ENCODE measurements around the gene TMEM107. TPM values are rescaled to one million over a fixed set of nuclear protein-coding genes. Genes with fewer than 3 reads are reported as not detected.
"Not testable (repeated sequence)": the region's sequence is repeated elsewhere in the genome, so short reads cannot be mapped to it uniquely, and the experiment has no call there.

The TMEM107 gene
- total RNA-seq, 4 donors from 2014 or later: 13.7 to 21.4 (median 19.4) TPM

DNA sequence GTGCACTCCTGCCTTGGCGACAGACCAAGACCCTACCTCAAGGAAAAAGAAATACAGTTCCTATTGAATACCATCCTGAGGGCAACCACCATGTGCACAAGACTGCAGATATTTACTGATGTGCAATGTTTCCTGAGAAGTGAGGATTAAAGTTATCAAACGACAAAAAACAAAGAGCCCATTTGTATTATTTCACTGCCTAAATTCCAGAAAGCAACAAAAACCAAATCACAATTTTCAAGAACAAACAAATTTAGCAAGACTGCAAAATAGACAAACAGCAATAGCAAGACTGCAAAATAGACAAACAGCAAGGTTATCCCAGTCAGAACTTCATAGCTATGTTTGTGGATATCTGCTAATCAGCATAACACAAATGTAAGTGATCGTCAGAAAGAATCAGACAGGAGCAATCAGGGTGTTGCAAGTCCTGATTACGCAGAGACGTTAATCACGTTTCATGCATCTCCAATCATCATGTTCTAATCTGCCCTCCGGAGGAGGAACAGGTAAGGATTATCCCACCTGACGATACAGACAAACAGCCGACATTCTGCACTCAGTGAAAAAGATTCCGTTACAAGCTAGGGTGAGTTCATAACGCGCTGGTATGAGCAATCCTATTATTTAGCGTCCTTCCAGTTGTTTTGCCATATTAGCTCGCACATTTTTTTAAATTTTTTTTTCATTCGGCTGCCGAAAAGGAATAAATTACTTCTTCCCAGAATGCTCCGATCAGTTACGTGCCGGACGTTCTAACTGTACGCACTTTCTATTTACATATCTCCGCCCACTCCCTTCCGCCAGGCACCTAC lies 2.9 kb downstream of the TMEM107 start:
- peak in 1 of 2 donors; percentile 88 for DNase-seq (ENCODE audit: low spot score in 2 of 2)
- no peak for TF ChIP-seq EP300 (IDR thresholded peaks at IDR 0.05)
- TF ChIP-seq POLR2AphosphoS5 (IDR thresholded peaks at IDR 0.05): peak; percentile 98 to 100 (median 99)
- peak; percentile 98 to 99 for TF ChIP-seq POLR2A (IDR thresholded peaks at IDR 0.05)

DNA sequence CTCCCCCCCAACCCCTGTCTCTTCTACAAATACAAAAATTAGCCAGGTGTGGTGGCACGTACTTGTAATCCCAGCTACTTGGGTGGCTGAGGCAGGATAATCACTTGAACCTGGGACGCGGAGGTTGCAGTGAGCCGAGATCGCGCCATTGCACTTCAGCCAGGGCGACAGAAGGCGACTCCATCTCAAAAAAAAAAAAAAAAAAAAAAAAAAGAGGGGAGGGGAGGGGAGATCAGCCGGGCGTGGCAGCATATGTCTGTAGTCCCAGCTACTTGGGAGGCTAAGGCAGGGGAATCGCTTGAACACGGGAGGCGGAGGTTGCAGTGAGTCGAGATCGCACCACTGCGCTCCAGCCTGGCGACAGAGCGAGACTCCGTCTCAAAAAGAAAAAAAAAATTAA lies 6.0 kb downstream of the TMEM107 start:
- H3K9me3 ChIP-seq; H3K4me3 ChIP-seq; H3K36me3 ChIP-seq; H3K27ac ChIP-seq; H3K27me3 ChIP-seq; DNase-seq (ENCODE audit: low spot score in 2 of 2): not testable (repeated sequence)
- 87% methylated on average over 19 of the region's 19 CpGs for WGBS
- peaks cover 29% of the 10 kb centered on the region for H3K4me1 ChIP-seq

More for the DNA sequence above, 2.9 kb downstream of the TMEM107 start:
- Histone ChIP-seq H3K27me3 (no peaks in the 10 kb centered on the region), H3K4me1 (peaks cover 43% of the 10 kb centered on the region), H3K4me3 (peak overlapping the region; percentile 46), H3K27ac (peak overlapping the region; percentile 98), H3K36me3 (no peaks in the 10 kb centered on the region), H3K9me3 (no peaks in the 10 kb centered on the region)
- whole genome bisulfite sequencing: under 1% methylated on average over 23 of the region's 23 CpGs

DNA sequence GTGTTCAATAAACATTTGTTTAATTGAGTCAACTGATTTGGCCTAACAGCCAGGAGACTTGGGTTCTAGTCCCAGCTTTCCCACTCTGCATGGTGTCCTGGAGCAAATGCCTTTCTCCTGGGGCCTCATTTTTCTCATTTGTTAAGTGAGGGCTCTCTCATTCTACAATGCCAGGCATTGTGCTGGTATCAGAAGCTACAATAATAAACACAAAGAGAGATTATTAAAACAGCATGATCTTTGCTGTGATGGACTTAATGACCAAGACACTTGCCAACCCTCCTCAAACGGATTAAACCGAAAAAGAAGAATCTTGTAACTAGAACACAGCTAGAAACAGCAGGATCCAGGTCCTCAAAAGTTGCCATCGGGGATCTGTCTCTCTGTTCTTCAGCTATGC lies 8.7 kb downstream of the TMEM107 start:
- H3K36me3 ChIP-seq: no peaks in the 10 kb centered on the region
- no peaks in the 10 kb centered on the region for H3K9me3 ChIP-seq
- H3K27ac ChIP-seq: no peak overlapping the region
- no peak for DNase-seq (ENCODE audit: low spot score in 2 of 2)
- TF ChIP-seq EP300 (IDR thresholded peaks at IDR 0.05) (no peak), POLR2A (IDR thresholded peaks at IDR 0.05) (no peak), POLR2AphosphoS5 (IDR thresholded peaks at IDR 0.05) (no peak)
- TF ChIP-seq, protein P1, sequence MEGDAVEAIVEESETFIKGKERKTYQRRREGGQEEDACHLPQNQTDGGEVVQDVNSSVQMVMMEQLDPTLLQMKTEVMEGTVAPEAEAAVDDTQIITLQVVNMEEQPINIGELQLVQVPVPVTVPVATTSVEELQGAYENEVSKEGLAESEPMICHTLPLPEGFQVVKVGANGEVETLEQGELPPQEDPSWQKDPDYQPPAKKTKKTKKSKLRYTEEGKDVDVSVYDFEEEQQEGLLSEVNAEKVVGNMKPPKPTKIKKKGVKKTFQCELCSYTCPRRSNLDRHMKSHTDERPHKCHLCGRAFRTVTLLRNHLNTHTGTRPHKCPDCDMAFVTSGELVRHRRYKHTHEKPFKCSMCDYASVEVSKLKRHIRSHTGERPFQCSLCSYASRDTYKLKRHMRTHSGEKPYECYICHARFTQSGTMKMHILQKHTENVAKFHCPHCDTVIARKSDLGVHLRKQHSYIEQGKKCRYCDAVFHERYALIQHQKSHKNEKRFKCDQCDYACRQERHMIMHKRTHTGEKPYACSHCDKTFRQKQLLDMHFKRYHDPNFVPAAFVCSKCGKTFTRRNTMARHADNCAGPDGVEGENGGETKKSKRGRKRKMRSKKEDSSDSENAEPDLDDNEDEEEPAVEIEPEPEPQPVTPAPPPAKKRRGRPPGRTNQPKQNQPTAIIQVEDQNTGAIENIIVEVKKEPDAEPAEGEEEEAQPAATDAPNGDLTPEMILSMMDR (IDR thresholded peaks at IDR 0.05): no peak
- WGBS: 80% methylated on average over 3 of the region's 3 CpGs
- H3K4me1 ChIP-seq: peaks cover 31% of the 10 kb centered on the region
- no peak overlapping the region for H3K4me3 ChIP-seq
- no peaks in the 10 kb centered on the region for H3K27me3 ChIP-seq

DNA sequence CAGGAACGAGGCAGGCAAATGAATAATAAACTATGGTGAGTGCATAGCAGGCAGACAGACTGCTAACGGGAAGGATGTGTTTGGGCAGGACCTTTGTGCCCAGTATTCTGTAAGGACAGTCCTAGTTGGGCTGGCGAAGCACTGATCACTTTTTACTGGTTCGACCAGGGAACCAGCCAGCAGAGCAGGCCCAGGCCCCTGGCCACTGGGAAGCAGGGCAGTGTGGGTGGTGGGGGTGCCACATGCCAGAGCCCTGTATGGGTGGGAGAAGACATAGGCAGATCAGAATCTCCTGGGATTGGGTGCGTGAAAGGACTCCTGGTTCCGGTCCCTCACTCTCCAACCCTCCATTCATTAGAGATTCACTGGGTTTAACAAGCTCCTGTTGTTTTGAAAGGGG lies 9.4 kb downstream of the TMEM107 start:
- DNase-seq (ENCODE audit: low spot score in 2 of 2): no peak
- Histone ChIP-seq H3K9me3 (no peaks in the 10 kb centered on the region), H3K4me3 (no peak overlapping the region), H3K27ac (peak overlapping the region; percentile 55), H3K27me3 (no peaks in the 10 kb centered on the region), H3K36me3 (no peaks in the 10 kb centered on the region), H3K4me1 (peaks cover 35% of the 10 kb centered on the region)
- 74% methylated on average over 6 of the region's 6 CpGs for whole genome bisulfite sequencing
- TF ChIP-seq POLR2AphosphoS5 (IDR thresholded peaks at IDR 0.05) (no peak), POLR2A (IDR thresholded peaks at IDR 0.05) (no peak), EP300 (IDR thresholded peaks at IDR 0.05) (no peak)
- TF ChIP-seq, protein P1 (IDR thresholded peaks at IDR 0.05): no peak

DNA sequence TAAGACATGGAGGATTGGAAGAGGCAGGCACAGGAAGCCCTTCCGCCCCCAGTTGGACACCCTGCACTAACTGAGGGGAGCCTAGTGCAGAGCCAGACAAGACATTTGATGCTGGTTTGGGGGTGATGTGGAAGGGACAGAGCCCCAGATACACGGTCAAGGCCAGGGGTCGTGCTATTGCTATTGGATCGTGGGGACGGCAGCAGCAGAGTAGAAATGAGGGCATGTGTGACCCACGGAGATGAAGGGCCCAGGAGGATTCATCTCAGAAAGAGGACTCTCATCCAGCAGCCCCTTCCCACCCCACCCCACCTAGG lies 11.4 kb downstream of the TMEM107 start:
- no peaks in the 10 kb centered on the region for H3K9me3 ChIP-seq
- H3K27me3 ChIP-seq: no peaks in the 10 kb centered on the region
- TF ChIP-seq POLR2AphosphoS5 (IDR thresholded peaks at IDR 0.05): no peak
- no peak for TF ChIP-seq EP300 (IDR thresholded peaks at IDR 0.05)
- no peak for TF ChIP-seq POLR2A (IDR thresholded peaks at IDR 0.05)
- TF ChIP-seq, protein P1 (IDR thresholded peaks at IDR 0.05): no peak
- H3K36me3 ChIP-seq: peaks cover 8% of the 10 kb centered on the region
- H3K4me3 ChIP-seq: no peak overlapping the region
- H3K27ac ChIP-seq: peak overlapping the region; percentile 97
- H3K4me1 ChIP-seq: peaks cover 49% of the 10 kb centered on the region
- WGBS: 85% methylated on average over 6 of the region's 6 CpGs
- no peak for DNase-seq (ENCODE audit: low spot score in 2 of 2)

DNA sequence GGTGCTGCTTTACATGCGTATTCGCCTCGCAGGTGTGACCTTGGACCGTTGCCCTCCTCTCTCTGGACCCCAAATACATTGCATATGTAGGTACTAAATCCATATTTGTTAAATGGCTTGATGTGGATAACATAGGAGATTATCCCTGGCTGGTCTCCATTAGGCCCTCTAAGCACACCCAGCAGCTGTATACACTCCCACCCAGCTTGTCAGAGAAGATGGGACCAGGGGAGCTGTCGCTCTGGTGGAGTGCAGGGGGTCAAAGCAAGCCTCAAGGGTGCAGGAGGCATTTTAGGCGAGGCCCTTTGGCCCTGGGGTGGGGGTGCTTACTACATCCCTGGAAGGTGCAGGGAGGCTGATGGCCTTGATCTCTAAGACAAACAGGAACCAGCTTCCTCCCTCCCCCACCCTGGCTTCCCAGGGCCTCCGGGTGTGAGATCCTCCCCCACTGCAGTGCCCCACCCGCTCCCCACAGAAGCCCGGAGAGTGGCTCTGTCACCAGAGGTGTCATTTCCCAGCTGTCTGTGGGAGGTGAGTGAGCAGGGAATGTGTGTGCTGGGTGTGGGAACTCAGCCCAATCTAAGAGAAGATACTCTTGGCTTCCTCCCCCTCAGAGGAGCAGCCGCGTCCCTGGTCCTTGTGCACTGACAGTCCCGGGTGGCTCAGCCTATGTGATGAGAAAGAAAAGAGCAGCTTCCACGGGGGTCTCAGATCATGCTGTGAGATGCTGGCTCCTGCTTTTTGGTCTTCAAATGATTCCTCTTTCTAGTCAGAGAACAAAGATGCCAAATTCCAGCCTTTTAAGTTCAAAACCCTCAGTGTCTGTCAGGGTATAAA lies 12.0 kb downstream of the TMEM107 start:
- Histone ChIP-seq H3K27me3 (no peaks in the 10 kb centered on the region), H3K4me3 (peak overlapping the region; percentile 81), H3K27ac (peak overlapping the region; percentile 97), H3K9me3 (no peaks in the 10 kb centered on the region), H3K36me3 (peaks cover 14% of the 10 kb centered on the region), H3K4me1 (peaks cover 52% of the 10 kb centered on the region)
- TF ChIP-seq POLR2AphosphoS5 (IDR thresholded peaks at IDR 0.05) (no peak), POLR2A (IDR thresholded peaks at IDR 0.05) (no peak), EP300 (IDR thresholded peaks at IDR 0.05) (no peak)
- TF ChIP-seq, protein P1 (IDR thresholded peaks at IDR 0.05): no peak
- peak in 1 of 2 donors; percentile 93 for DNase-seq (ENCODE audit: low spot score in 2 of 2)
- WGBS: 17% methylated on average over 12 of the region's 13 CpGs
